GM19351 (cell line): ENCODE measurements around the gene SARS2.
"Not testable (repeated sequence)": the region's sequence is repeated elsewhere in the genome, so short reads cannot be mapped to it uniquely, and the experiment has no call there.

Experiments used
- ATAC-seq: cut with Tn5 transposase; IDR thresholded peaks from one replicate; pipeline ENCODE4 v1.9.1; 2021; ENCODE audit warnings: mild to moderate bottlenecking, moderate library complexity; ENCODE audit not compliant: unreplicated experiment

Gene SARS2

DNA sequence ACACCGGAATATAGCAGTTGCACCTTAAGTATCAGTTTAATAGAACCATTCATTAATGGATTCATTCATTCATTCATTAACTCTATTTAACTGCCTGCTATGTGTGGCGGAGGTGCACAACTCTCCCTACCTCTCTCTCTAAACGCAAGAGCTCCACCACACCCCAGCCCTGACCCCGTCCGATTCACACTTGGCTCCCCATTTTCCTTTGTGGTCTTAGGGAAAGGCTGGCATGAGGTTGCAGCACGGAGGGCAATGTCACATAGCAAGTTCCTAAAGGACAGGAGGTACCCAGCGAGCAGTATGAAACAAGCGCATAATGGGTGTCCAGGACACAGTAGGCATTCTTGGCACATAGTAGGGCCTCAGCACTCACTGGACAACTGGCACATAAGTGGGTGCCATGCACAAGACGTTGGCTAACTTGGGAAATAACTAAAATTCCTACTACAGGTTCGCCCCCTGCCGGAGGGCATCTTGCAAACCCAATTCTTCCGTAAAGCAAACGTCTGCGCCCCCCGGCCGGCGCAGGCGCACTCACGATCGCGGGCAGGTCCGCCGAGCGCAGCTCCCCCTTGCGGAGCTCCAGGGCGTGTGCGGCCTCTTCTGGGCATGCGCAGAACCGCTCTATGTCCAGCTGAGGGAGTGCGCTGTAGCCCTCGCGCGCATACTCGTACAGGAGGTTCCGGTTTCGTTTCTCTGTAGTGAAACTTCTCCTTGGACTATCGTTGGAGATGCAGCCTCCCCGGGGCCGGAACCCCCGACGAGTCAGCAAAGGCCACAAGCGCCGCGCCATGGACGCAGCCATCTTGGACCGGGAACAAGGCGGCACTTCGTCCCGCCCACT lies at the start of gene SARS2:
Gene SARS2, minus strand, starts transcription at position 835 of the 847 bp plus-strand sequence. Its CDS starts 27 bp downstream, at position 808.
- ATAC-seq = peak; percentile 53

DNA sequence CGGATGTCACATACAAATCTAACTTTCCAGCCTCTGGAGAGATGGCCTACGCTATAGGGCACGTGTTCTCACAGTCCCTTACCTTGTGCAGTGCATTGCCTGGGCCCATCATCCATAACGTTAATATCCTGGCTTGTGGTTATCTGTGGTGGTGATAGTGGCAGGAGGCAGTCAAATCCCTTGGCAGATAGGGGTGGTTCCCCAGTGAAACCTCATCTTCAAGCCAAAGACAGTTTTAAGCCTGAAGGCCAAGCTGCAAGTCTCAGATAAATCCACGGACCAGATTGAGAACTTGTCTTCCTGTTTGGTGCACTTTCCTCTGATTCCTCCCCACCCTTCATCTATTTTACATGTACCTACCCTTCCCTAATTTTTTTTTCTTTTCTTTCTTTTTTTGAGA lies 49.2 kb upstream of the SARS2 start:
- ATAC-seq = no peak

GRCh38 chr19:38978326-38978689 lies 47.7 kb upstream of the SARS2 start:
- no peak for ATAC-seq

DNA sequence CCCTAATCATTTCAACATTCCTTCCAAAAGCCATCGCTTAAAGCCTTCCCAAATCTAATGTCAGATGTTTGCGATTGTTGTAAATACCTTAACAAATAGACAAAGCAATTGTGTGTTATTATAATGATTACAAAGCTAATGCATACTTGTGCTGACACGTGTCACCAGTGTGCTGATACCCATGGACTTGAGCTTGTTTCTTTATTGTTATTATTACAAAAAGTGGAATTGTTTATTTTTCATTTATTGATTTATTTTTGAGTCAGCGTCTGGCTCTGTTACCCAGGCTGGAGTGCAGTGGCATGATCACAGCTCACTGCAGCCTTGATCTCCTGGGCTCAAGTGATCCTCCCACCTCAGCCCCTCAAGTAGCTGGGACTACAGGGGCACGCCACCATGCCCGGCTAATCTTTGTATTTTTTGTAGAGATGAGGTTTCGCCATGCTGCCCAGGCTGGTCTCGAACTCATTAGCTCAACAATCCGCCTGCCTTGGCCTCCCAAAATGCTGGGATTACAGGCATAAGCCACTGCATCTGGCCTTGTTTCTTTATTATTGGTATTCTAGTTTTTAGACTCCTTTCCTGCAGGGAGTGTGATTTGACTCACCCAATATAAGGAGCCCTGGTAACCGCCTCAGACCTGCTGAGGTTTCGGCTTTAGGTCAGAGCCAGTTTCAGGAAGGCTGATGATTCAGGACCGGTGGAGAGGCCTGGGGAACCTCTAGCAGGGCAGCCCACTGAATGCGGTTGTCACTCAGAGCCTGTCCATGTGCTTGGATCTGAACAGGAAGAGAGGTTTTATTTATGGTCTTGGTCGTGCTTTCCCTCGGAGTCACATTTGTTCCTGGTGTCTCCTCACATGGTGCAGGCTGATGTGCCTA lies 47.1 kb upstream of the SARS2 start:
- ATAC-seq = peak; percentile 71

DNA sequence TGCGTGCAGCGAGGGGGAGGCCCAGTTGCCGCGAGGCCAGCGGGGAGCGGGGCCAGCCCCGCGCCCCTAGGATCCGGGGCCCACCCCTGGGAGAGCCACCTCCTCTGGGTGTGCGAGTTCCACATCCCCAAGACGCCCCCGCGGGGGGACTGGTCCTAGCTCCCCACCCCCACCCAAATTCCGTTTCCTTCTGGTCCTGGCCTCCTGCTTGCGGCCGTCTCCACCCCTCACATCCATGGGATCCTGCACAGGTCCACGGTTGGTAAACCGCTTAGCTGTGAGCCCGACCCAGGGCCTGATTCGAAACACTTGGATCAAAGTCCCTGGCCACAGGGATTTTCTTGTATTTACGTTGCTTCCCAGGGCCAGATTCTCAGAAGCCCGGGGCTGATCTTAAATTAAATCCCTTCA lies 45.3 kb upstream of the SARS2 start:
- ATAC-seq = no peak

DNA sequence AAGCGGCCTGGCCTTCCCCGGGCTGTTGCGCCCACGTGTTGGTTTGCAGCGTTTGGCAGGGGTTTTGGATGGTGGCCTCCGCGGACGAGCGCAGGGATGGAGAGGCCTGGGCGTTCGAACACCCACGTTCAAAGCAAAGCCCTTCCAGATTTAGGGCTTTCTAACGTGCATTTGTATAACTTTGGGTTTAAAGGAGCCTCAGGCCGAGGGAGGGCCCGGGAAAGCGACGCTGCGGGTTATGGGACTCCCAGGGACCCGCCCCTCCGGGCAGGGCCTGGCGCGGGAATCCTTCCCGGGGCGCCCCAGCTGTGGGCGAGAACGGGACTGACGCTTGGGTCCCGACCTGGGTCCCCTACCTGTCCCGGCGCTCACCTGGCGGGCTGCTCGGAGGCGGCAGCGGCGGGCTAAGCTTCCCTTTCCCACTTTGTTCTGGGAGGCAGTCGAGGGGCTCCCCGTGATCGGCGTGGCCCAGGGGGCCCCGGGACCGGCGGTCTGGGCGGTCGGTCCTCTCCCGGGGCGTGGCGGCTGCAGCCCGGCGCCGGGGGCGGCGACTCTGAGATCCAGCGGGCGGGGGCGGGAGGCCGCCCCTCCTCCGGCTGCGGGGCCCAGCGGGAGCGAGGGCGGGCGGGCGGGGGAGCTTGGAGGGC lies 44.8 kb upstream of the SARS2 start, which contains the start of gene FBXO17:
Gene FBXO17, minus strand, starts transcription at position 529 of the 647 bp plus-strand sequence. CDS start 25,423 bp downstream, outside the sequence.
- ATAC-seq = no peak

- no peak for ATAC-seq
Observed at GRCh38 chr19:38974624-38975213, 44.2 kb upstream of the SARS2 start.

DNA sequence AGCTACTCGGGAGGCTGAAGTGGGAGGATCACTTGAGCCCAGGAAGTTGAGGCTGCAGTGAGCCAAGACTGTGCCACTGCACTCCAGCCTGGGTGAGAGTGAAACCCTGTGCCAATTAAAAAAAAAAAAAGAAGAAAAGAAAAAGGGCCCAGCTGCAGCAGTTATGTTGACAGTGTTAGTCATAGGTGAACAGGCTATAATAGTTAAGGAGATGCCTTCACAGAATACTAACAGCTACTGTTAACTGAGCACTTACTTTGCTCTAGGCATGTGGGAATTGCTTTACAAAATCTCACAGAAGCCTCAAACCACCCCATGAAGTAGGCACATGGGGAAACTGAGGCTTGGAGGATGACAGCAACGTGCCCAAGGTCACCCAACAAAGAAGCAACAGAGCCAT lies 41.1 kb upstream of the SARS2 start:
- ATAC-seq = no peak

GRCh38 chr19:38970664-38971532 lies 40.3 kb upstream of the SARS2 start:
- ATAC-seq = no peak

DNA sequence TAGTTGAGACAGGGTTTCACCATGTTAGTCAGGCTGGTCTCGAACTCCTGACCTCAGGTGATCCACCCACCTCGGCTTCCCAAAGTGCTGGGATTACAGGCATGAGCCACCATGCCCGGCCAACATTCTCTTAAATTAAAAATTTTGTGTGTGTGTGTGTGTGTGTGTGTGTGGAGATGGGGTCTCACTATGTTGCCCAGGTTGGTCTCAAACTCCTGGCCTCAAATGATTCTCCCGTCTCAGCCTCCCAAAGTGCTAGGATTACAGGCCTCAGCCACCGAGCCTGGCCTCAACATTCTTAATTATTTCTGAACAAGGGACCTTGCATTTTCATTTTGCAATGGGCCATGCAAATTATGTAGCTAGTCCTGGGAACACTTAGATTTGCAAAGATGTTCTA lies 35.6 kb upstream of the SARS2 start:
- not testable (repeated sequence) for ATAC-seq

DNA sequence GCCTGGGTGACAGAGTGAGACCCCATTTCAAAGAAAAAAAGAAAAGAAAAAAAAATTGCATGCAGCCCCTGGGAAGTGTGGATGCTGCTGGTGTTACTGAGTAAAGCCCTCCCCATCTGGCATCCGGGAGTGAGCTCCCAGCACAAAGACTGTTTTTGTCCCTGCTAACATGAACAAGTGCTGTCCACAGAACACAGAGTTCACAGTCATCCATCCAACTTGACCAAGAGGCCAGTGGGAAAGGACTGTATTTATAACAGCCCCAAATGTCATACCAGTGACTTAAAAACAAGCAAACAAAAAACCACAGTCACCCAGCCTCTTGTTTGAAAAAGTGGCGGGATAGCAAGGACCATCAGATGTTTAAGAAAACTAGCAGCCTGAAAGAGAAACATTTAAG lies 34.2 kb upstream of the SARS2 start:
- ATAC-seq = no peak

DNA sequence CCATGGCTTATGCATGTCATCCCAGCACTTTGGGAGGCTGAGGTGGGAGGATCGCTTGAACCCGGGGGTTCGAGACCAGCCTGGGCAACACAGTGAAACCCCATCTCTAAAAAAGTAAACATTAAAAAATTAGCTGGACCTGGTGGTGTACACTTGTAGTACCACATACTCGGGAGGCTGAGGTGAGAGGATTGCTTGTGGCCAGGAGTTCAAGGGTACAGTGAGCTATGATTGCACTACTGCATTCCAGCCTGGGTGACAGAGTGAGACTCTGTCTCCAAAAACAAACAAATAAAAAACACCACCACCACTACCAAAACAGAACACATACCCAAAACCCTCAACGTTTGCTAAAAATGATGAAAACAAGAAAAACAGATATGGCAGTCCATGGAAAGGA lies 29.1 kb upstream of the SARS2 start:
- ATAC-seq = no peak

DNA sequence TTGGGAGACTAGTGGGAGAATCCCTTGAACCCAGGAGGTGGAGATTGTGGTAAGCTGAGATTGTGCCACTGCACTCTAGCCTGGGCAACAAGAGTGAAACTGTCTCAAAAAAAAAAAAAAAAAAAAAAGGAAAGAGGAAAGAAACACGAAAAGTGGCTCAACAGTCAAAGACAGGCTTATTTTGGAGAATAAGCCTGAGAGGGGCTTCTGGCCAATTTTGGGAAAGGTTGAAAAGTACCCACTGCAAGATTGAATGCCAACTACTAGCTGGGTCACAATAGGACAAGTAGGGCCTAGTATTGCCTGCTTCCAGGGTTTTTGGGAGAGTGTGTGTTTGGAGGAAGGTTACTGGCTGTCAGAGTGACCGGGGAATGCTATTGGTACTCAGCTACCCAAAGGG lies 27.7 kb upstream of the SARS2 start:
- ATAC-seq = no peak

GRCh38 chr19:38956264-38956663 lies 25.7 kb upstream of the SARS2 start:
- ATAC-seq = no peak

- no peak for ATAC-seq
Observed at GRCh38 chr19:38953677-38954076, 23.1 kb upstream of the SARS2 start.

DNA sequence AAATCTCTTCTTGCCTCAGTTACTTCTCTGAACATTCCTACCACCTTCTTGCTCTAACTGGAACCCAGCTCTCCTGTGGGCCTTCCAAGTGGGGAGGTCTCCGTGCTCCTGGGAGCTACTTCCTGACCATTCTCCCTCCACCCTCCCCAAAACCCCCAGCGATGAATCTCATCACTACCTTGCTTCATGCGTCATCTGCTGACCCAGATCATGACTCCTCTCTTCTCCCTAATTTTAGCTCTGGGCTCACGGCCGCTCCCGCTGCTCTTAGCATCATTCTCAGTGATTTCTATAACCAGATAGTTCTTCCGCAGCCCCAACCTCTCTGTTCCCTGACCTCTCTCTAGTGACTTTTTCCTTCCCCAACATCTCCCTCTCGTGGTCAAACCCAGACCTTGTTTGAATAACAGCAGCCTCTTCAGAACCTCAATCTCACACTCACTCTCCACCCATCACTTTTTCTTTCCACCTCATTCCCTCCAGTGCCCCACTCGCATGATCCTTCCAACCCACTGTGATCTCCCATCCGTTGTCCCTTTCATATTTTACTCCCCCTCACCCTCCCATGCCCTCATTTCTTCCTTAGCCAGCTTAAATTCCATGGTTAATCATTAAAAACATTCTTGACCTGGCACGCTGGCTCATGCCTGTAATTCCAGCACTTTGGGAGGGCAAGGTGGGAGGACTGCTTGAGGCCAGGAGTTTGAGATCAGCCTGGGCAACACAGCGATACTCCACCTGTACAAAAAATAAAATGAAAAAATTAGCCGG lies 22.0 kb upstream of the SARS2 start:
- ATAC-seq = no peak

- ATAC-seq = no peak
Observed at GRCh38 chr19:38951187-38951586, 20.6 kb upstream of the SARS2 start.

DNA sequence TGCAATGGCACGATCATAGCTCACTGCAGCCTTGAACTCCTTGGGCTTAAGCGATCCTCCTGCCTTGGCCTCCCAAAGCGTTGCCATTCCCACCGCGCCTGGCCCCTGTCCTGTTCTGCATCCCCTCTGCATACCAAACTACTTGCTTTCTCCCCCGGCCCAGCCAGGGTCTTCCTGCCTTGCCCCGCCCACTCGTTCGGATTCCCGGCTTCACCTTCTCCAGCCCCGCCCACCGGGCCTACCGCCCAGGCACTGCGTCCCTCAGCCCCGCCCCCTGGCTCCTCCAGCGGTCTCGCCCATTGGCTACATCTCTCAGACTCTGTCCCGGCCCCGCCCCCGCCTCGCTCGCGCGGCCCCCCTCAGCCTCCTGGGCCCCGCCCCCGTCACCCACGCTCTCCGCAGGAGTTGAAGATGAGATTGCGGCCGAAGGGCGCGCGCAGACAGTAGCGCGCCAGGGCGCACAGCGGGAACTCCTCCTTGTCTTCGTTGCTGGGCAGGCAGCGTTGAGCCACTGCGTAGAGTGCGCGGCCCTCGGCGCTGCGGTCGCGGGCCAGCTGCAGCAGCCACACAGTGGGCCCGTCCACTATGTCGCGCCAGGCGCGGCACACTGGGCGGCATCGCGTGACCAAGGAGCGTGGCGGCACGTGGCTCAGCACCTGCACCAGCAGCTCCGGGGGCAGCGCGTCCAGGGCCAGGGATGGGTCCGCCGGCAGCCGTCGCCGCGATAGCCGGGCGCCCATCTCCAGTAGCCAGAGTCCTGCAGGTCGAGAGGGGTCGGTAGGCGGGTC lies 19.2 kb upstream of the SARS2 start:
- no peak for ATAC-seq
